HepG2 (cell line): ENCODE data around the gene METAP1. TPM values are rescaled to one million over a fixed set of nuclear protein-coding genes. Genes with fewer than 3 reads are reported as not detected.
A peak's percentile ranks its signal among the peaks of the same experiment; 100 is the strongest.

Experiments
- CBX5 ChIP-seq: sonication (generic); formaldehyde crosslinking; IDR thresholded peaks from 2 replicates; pipeline ENCODE4 v1.4.0; 2020; ENCODE audit warnings: missing genetic modification reagents, borderline replicate concordance
- KLF15 ChIP-seq: sonication (generic); formaldehyde crosslinking; IDR thresholded peaks from 2 replicates; pipeline ENCODE4 v1.8.1; 2023; ENCODE audit warnings: borderline replicate concordance, mild to moderate bottlenecking, inconsistent platforms, missing genetic modification reagents, mixed read lengths
- MATR3 ChIP-seq: sonication (generic); formaldehyde crosslinking; IDR thresholded peaks from 2 replicates; pipeline ENCODE4 v1.4.0; 2020; ENCODE audit warnings: missing genetic modification reagents
- NFIB ChIP-seq: sonication (generic); formaldehyde crosslinking; IDR thresholded peaks from 2 replicates; pipeline ENCODE4 v1.9.0; 2021; ENCODE audit warnings: missing genetic modification reagents, mild to moderate bottlenecking, borderline replicate concordance
- PCBP2 ChIP-seq: fragments of 200-400 bp; formaldehyde crosslinking; optimal IDR thresholded peaks from 2 replicates; pipeline ENCODE3; 2018; ENCODE audit warnings: low read length, low read depth; ENCODE audit not compliant: poor library complexity, severe bottlenecking
- SIN3B ChIP-seq: fragments of 150-350 bp; IDR thresholded peaks from 2 replicates; pipeline ENCODE4 v1.6.1; 2014; ENCODE audit warnings: low read length
- ZNF124 ChIP-seq: sonication (generic); formaldehyde crosslinking; IDR thresholded peaks from 2 replicates; pipeline ENCODE4 v1.4.0; 2020; ENCODE audit warnings: missing genetic modification reagents
- ZNF589 ChIP-seq: sonication (generic); formaldehyde crosslinking; conservative IDR thresholded peaks from 2 replicates; pipeline ENCODE4 v1.8.0; 2022; ENCODE audit warnings: mild to moderate bottlenecking, moderate library complexity, missing genetic modification reagents
- ZNF7 ChIP-seq: IDR thresholded peaks from 2 replicates; pipeline ENCODE4 v1.6.1; 2016; ENCODE audit warnings: missing biosample characterization, missing genetic modification reagents
- polyA plus RNA-seq, 8 experiments: library from polyadenylated mRNA; depleted of rRNA in 3 of 8; stranded (reverse) in 7 of 8; unstranded in 1 of 8; fragments of >200 nt; fragmentation: Illumina TruSeq in 4 of 8; extraction: Trizol in 4 of 8; gene quantifications; 2 replicates each; pipeline versions ENCODE4 v1.2.1 to v1.2.3, GENCODE V29; 2011 to 2016; ENCODE audit warnings: low read depth in 4 of 8, missing spikeins in 1 of 8, mixed read lengths in 1 of 8; ENCODE audit not compliant: insufficient read depth in 1 of 8
- total RNA-seq, 5 experiments: library from RNA; depleted of rRNA; stranded (reverse); fragments of >200 nt; fragmentation: Illumina TruSeq; extraction: Trizol; gene quantifications; 2 replicates each; pipeline ENCODE4 v1.2.3, GENCODE V29; 2016; ENCODE audit warnings: low read depth in 1 of 5
- TF ChIP-seq, protein P1 (sequence below), 2 experiments: sonication (generic) in 1 of 2; formaldehyde crosslinking in 1 of 2; IDR thresholded peaks; 2 replicates each; pipeline versions ENCODE4 v1.4.0 to v1.6.1; 2016 to 2020; ENCODE audit warnings: borderline replicate concordance in 1 of 2, low read depth in 1 of 2, mild to moderate bottlenecking in 1 of 2, missing genetic modification reagents in 1 of 2
- TF ChIP-seq, protein P2 (sequence below): sonication (generic); formaldehyde crosslinking; IDR thresholded peaks from 2 replicates; pipeline ENCODE4 v1.4.0; 2020; ENCODE audit warnings: missing genetic modification reagents
- TF ChIP-seq, protein P3 (sequence below): sonication (generic); formaldehyde crosslinking; IDR thresholded peaks from 2 replicates; pipeline ENCODE4 v1.5.0; 2020; ENCODE audit warnings: mild to moderate bottlenecking, missing genetic modification reagents
- TF ChIP-seq, protein P4 (sequence below): sonication (generic); formaldehyde crosslinking; conservative IDR thresholded peaks from 2 replicates; pipeline ENCODE4 v1.8.0; 2022; ENCODE audit warnings: mild to moderate bottlenecking, moderate library complexity, missing genetic modification reagents

METAP1 gene
- total and polyA plus RNA-seq, 2 of the 13 experiments (the other 11 are each of a cell fraction or from before 2014, with no cell fraction given), result 44.9 to 53.5 TPM

DNA sequence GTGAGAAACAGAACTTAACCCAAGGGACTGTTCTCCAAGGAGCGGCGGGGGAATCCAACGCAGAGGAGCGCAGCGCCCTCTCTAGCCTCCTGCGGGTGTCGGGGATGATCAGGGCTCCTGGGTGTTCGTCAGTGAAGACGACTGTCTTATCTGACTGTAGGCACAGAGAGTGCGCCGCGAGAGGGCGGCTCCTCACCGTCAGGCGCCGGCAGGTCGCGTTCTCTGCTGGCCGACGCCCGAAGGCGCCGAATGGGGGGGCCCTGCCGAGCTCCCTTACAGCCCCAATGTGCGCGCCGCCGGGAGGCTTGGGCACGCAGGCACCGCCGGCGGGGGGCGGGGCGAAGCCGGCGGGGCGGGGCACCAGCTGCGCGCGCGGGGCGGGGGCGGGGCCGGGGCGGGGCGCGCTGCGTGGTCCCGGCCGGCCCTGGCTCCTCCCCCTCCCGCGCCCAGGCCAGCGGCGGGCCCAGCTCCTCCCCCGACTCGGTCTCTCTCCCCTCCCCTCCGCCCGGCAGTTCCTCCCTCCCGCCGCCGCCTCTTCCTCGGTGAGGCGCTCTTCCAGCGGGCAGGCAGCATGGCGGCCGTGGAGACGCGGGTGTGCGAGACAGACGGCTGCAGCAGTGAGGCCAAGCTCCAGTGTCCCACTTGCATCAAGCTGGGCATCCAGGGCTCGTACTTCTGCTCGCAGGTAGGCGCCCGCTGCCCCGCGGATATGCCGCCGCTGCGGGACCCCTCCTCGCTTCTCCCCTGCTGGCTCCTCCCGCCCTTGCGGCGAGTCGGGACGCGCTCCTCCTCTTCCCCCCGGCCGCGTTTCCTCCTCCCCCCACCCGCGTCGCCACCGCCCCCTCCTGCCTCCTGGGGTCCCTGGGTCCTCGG lies at the start of gene METAP1 (continued):
- TF ChIP-seq, protein P1, sequence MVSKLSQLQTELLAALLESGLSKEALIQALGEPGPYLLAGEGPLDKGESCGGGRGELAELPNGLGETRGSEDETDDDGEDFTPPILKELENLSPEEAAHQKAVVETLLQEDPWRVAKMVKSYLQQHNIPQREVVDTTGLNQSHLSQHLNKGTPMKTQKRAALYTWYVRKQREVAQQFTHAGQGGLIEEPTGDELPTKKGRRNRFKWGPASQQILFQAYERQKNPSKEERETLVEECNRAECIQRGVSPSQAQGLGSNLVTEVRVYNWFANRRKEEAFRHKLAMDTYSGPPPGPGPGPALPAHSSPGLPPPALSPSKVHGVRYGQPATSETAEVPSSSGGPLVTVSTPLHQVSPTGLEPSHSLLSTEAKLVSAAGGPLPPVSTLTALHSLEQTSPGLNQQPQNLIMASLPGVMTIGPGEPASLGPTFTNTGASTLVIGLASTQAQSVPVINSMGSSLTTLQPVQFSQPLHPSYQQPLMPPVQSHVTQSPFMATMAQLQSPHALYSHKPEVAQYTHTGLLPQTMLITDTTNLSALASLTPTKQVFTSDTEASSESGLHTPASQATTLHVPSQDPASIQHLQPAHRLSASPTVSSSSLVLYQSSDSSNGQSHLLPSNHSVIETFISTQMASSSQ (IDR thresholded peaks at IDR 0.05; ENCODE audit: low read depth), result no peak; the same call in 1 of the 2 replicates
- TF ChIP-seq, protein P1 (CRISPR knock-in tag; IDR thresholded peaks at IDR 0.05; ENCODE audit: borderline replicate concordance), result peak; percentile 30; the same call in 1 of the 2 replicates
- no peak for TF ChIP-seq ZNF589
- TF ChIP-seq MATR3 (CRISPR knock-in tag), result no peak
- TF ChIP-seq, protein P2, sequence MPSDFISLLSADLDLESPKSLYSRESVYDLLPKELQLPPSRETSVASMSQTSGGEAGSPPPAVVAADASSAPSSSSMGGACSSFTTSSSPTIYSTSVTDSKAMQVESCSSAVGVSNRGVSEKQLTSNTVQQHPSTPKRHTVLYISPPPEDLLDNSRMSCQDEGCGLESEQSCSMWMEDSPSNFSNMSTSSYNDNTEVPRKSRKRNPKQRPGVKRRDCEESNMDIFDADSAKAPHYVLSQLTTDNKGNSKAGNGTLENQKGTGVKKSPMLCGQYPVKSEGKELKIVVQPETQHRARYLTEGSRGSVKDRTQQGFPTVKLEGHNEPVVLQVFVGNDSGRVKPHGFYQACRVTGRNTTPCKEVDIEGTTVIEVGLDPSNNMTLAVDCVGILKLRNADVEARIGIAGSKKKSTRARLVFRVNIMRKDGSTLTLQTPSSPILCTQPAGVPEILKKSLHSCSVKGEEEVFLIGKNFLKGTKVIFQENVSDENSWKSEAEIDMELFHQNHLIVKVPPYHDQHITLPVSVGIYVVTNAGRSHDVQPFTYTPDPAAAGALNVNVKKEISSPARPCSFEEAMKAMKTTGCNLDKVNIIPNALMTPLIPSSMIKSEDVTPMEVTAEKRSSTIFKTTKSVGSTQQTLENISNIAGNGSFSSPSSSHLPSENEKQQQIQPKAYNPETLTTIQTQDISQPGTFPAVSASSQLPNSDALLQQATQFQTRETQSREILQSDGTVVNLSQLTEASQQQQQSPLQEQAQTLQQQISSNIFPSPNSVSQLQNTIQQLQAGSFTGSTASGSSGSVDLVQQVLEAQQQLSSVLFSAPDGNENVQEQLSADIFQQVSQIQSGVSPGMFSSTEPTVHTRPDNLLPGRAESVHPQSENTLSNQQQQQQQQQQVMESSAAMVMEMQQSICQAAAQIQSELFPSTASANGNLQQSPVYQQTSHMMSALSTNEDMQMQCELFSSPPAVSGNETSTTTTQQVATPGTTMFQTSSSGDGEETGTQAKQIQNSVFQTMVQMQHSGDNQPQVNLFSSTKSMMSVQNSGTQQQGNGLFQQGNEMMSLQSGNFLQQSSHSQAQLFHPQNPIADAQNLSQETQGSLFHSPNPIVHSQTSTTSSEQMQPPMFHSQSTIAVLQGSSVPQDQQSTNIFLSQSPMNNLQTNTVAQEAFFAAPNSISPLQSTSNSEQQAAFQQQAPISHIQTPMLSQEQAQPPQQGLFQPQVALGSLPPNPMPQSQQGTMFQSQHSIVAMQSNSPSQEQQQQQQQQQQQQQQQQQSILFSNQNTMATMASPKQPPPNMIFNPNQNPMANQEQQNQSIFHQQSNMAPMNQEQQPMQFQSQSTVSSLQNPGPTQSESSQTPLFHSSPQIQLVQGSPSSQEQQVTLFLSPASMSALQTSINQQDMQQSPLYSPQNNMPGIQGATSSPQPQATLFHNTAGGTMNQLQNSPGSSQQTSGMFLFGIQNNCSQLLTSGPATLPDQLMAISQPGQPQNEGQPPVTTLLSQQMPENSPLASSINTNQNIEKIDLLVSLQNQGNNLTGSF (CRISPR knock-in tag), result no peak
- TF ChIP-seq, protein P3, sequence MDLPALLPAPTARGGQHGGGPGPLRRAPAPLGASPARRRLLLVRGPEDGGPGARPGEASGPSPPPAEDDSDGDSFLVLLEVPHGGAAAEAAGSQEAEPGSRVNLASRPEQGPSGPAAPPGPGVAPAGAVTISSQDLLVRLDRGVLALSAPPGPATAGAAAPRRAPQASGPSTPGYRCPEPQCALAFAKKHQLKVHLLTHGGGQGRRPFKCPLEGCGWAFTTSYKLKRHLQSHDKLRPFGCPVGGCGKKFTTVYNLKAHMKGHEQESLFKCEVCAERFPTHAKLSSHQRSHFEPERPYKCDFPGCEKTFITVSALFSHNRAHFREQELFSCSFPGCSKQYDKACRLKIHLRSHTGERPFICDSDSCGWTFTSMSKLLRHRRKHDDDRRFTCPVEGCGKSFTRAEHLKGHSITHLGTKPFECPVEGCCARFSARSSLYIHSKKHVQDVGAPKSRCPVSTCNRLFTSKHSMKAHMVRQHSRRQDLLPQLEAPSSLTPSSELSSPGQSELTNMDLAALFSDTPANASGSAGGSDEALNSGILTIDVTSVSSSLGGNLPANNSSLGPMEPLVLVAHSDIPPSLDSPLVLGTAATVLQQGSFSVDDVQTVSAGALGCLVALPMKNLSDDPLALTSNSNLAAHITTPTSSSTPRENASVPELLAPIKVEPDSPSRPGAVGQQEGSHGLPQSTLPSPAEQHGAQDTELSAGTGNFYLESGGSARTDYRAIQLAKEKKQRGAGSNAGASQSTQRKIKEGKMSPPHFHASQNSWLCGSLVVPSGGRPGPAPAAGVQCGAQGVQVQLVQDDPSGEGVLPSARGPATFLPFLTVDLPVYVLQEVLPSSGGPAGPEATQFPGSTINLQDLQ (CRISPR knock-in tag), result no peak
- TF ChIP-seq, protein P4, sequence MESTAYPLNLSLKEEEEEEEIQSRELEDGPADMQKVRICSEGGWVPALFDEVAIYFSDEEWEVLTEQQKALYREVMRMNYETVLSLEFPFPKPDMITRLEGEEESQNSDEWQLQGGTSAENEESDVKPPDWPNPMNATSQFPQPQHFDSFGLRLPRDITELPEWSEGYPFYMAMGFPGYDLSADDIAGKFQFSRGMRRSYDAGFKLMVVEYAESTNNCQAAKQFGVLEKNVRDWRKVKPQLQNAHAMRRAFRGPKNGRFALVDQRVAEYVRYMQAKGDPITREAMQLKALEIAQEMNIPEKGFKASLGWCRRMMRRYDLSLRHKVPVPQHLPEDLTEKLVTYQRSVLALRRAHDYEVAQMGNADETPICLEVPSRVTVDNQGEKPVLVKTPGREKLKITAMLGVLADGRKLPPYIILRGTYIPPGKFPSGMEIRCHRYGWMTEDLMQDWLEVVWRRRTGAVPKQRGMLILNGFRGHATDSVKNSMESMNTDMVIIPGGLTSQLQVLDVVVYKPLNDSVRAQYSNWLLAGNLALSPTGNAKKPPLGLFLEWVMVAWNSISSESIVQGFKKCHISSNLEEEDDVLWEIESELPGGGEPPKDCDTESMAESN, result peak; percentile 80; the same call in 1 of the 2 replicates
- TF ChIP-seq ZNF7, result no peak
- TF ChIP-seq KLF15 (CRISPR knock-in tag), result no peak
- no peak; the same call in 1 of the 2 replicates for TF ChIP-seq CBX5 (CRISPR knock-in tag)
- no peak for TF ChIP-seq PCBP2
- no peak for TF ChIP-seq ZNF124 (CRISPR knock-in tag)
- TF ChIP-seq NFIB, result no peak
- TF ChIP-seq SIN3B, result no peak
